ENCODE measurements around the gene ZNF136.

ZNF136 gene

GRCh38 chr19:12237143-12237839, 74.4 kb downstream of the ZNF136 start:
- TF ChIP-seq CTCF (IDR thresholded peaks at IDR 0.05; ENCODE audit: low read depth, low read length, missing control alignments): no peak
- H3K27me3 ChIP-seq (replicated peaks): no peaks in the 10 kb centered on the region
- in situ Hi-C loops (cut with HindIII; ENCODE audit: low pct_ligation_motif_present, low sequenced_read_pairs): no loop called here
- no peak for DNase-seq
- no peak overlapping the region for H3K27ac ChIP-seq
- H3K4me3 ChIP-seq (ENCODE audit: low read depth, low read length): no peak overlapping the region
- H3K36me3 ChIP-seq (replicated peaks): no peaks in the 10 kb centered on the region
